Measurements from ENCODE around the gene KLHL40. TPM values are rescaled to one million over a fixed set of nuclear protein-coding genes. Genes with fewer than 3 reads are reported as not detected.

Gene KLHL40
- total RNA-seq, 1 donor from 2014 or later: not detected

- no peak for TF ChIP-seq CTCF (IDR thresholded peaks at IDR 0.05)
- no peak for DNase-seq
Measured at GRCh38 chr3:42732196-42732828, 47.0 kb downstream of the KLHL40 start.

GRCh38 chr3:42732829-42733459, 47.6 kb downstream of the KLHL40 start:
- Mint-ChIP-seq H3K27ac (no peak overlapping the region), H3K4me3 (no peak overlapping the region), H3K27me3 (no peaks in the 10 kb centered on the region), H3K36me3 (ENCODE audit: low read depth) (no peaks in the 10 kb centered on the region), H3K9me3 (no peaks in the 10 kb centered on the region), H3K4me1 (no peaks in the 10 kb centered on the region)
- ChIA-PET POLR2A (no interaction called here), CTCF (no interaction called here)
- ATAC-seq (ENCODE audit: low read depth): no peak
- intact Hi-C loops (cut with micrococcal nuclease): no loop called here
- no peak for DNase-seq
- TF ChIP-seq CTCF (IDR thresholded peaks at IDR 0.05): no peak

More at GRCh38 chr3:42732196-42732828, 47.0 kb downstream of the KLHL40 start:
- ATAC-seq (ENCODE audit: low read depth): no peak
- CTCF ChIA-PET: no interaction called here
- Mint-ChIP-seq H3K27me3 (no peaks in the 10 kb centered on the region), H3K36me3 (ENCODE audit: low read depth) (no peaks in the 10 kb centered on the region), H3K4me1 (no peaks in the 10 kb centered on the region), H3K4me3 (no peak overlapping the region), H3K9me3 (no peaks in the 10 kb centered on the region), H3K27ac (no peak overlapping the region)
- POLR2A ChIA-PET: no interaction called here
- intact Hi-C loops (cut with micrococcal nuclease): no loop called here

- ChIA-PET CTCF (no interaction called here), POLR2A (no interaction called here)
- Mint-ChIP-seq H3K36me3 (ENCODE audit: low read depth) (no peaks in the 10 kb centered on the region), H3K4me1 (peaks cover 3% of the 10 kb centered on the region), H3K27ac (no peak overlapping the region), H3K27me3 (no peaks in the 10 kb centered on the region), H3K4me3 (no peak overlapping the region), H3K9me3 (no peaks in the 10 kb centered on the region)
- intact Hi-C loops (cut with micrococcal nuclease): no loop called here
- ATAC-seq (ENCODE audit: low read depth) (no peak), DNase-seq (no peak)
- no peak for TF ChIP-seq CTCF (IDR thresholded peaks at IDR 0.05)
Measured at GRCh38 chr3:42733501-42734262, 48.3 kb downstream of the KLHL40 start.

DNA sequence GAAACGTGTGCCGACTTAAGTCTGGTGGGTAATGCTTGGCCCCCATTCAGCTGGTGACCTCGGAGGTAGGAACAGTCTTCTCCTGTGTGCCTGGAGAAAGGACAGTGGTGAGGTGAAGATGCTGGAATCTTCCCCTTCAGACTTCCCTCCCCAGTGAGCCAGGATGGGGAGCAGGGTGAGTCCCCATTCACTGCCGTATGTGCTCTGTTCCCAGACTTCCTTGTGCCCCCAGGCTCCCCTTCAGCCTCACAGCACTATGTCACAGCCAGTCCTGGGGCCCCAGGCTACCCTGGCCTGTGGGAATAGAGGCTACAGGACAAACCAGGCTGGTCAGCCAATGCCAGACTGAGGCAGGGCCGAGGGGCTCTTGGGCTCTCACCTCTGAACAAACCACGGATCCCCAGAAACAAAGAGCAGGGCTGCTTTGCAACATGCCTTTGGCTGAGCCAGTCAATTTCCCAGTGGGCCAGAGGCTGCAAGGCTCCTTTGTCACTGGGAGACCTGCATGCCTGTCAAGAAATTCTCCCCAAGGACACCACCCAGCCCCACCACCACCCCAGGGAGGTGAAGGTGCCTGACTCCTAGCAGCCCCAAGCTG, 49.0 kb downstream of the KLHL40 start:
- DNase-seq: no peak
- ChIA-PET POLR2A (no interaction called here), CTCF (no interaction called here)
- Mint-ChIP-seq H3K27me3 (no peaks in the 10 kb centered on the region), H3K4me1 (peaks cover 10% of the 10 kb centered on the region), H3K9me3 (no peaks in the 10 kb centered on the region), H3K36me3 (ENCODE audit: low read depth) (no peaks in the 10 kb centered on the region), H3K27ac (no peak overlapping the region), H3K4me3 (no peak overlapping the region)
- no peak for ATAC-seq (ENCODE audit: low read depth)
- no peak for TF ChIP-seq CTCF (IDR thresholded peaks at IDR 0.05)
- intact Hi-C loops (cut with micrococcal nuclease): no loop called here

- DNase-seq (no peak), ATAC-seq (ENCODE audit: low read depth) (no peak)
- TF ChIP-seq CTCF (IDR thresholded peaks at IDR 0.05): no peak
- ChIA-PET CTCF (no interaction called here), POLR2A (no interaction called here)
- H3K4me3 Mint-ChIP-seq: no peak overlapping the region
- no peaks in the 10 kb centered on the region for H3K9me3 Mint-ChIP-seq
- intact Hi-C loops (cut with micrococcal nuclease): no loop called here
- H3K4me1 Mint-ChIP-seq: peaks cover 17% of the 10 kb centered on the region
- no peak overlapping the region for H3K27ac Mint-ChIP-seq
- no peaks in the 10 kb centered on the region for H3K27me3 Mint-ChIP-seq
- H3K36me3 Mint-ChIP-seq (ENCODE audit: low read depth): no peaks in the 10 kb centered on the region
Measured at GRCh38 chr3:42735019-42735418, 49.7 kb downstream of the KLHL40 start.
